Measurements from ENCODE around the gene INVS.
"Not testable (repeated sequence)": the region's sequence is repeated elsewhere in the genome, so short reads cannot be mapped to it uniquely, and the experiment has no call there.

INVS gene

GRCh38 chr9:100074093-100074492, 24.9 kb upstream of the INVS start:
- Histone ChIP-seq H3K79me2 (ENCODE audit: insufficient read depth, low read length) (peaks cover 51% of the 10 kb centered on the region), H3K9ac (ENCODE audit: low read depth, low read length) (no peak overlapping the region), H2AFZ (ENCODE audit: low read depth, low read length) (no peak overlapping the region), H4K20me1 (ENCODE audit: insufficient read depth, low read length) (peaks cover 4% of the 10 kb centered on the region; the same call in 1 of the 2 replicates), H3K36me3 (ENCODE audit: insufficient read depth, low read length) (no peaks in the 10 kb centered on the region), H3K27ac (ENCODE audit: low read length) (no peak overlapping the region), H3K9me3 (ENCODE audit: insufficient read depth, low read length, severe bottlenecking) (no peaks in the 10 kb centered on the region), H3K4me1 (ENCODE audit: insufficient read depth, low read length) (no peaks in the 10 kb centered on the region), H3K4me3 (ENCODE audit: low read depth in 1 of 2, low read length in 2 of 2) (no peak overlapping the region), H3K4me2 (ENCODE audit: insufficient read depth, low read length) (no peak overlapping the region), H3K27me3 (ENCODE audit: insufficient read depth, low read length, poor library complexity) (no peaks in the 10 kb centered on the region)
- TF ChIP-seq CTCF (IDR thresholded peaks at IDR 0.05; ENCODE audit: borderline replicate concordance, extremely low read depth, low read length, poor library complexity, severe bottlenecking) (no peak), EZH2 (IDR thresholded peaks at IDR 0.05; ENCODE audit: borderline replicate concordance, low read depth, low read length, severe bottlenecking) (no peak)
- no peak for DNase-seq
- no peak for ATAC-seq (ENCODE audit: insufficient read depth, low read depth)

GRCh38 chr9:100074989-100075388, 24.1 kb upstream of the INVS start:
- Histone ChIP-seq H3K4me2 (ENCODE audit: insufficient read depth, low read length) (no peak overlapping the region), H3K27ac (ENCODE audit: low read length) (no peak overlapping the region), H4K20me1 (ENCODE audit: insufficient read depth, low read length) (peaks cover 4% of the 10 kb centered on the region; the same call in 1 of the 2 replicates), H2AFZ (ENCODE audit: low read depth, low read length) (no peak overlapping the region), H3K4me3 (ENCODE audit: low read depth in 1 of 2, low read length in 2 of 2) (no peak overlapping the region), H3K79me2 (ENCODE audit: insufficient read depth, low read length) (peaks cover 56% of the 10 kb centered on the region), H3K36me3 (ENCODE audit: insufficient read depth, low read length) (no peaks in the 10 kb centered on the region), H3K9ac (ENCODE audit: low read depth, low read length) (no peak overlapping the region), H3K27me3 (ENCODE audit: insufficient read depth, low read length, poor library complexity) (no peaks in the 10 kb centered on the region), H3K4me1 (ENCODE audit: insufficient read depth, low read length) (no peaks in the 10 kb centered on the region), H3K9me3 (ENCODE audit: insufficient read depth, low read length, severe bottlenecking) (no peaks in the 10 kb centered on the region)
- no peak for DNase-seq
- TF ChIP-seq CTCF (IDR thresholded peaks at IDR 0.05; ENCODE audit: borderline replicate concordance, extremely low read depth, low read length, poor library complexity, severe bottlenecking) = no peak
- no peak for TF ChIP-seq EZH2 (IDR thresholded peaks at IDR 0.05; ENCODE audit: borderline replicate concordance, low read depth, low read length, severe bottlenecking)
- no peak for ATAC-seq (ENCODE audit: insufficient read depth, low read depth)

DNA sequence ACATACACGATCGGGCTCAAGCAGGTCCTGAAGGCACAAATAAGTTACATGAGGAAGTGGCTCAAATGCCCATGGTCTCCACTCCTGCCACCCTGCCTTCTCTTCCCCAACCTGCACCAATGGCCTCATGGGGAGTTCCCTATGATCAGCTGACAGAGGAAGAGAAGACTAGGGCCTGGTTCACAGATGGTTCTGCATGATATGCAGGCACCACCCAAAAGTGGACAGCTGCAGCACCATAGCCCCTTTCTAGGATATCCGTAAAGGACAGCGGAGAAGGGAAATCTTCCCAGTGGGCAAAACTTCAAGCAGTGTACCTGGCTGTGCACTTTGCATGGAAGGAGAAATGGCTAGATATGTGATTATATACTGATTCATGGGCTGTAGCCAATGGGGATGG, 22.8 kb upstream of the INVS start:
- not testable (repeated sequence) for H2AFZ ChIP-seq (ENCODE audit: low read depth, low read length); H3K27me3 ChIP-seq (ENCODE audit: insufficient read depth, low read length, poor library complexity); H3K36me3 ChIP-seq (ENCODE audit: insufficient read depth, low read length); ATAC-seq (ENCODE audit: insufficient read depth, low read depth); H3K27ac ChIP-seq (ENCODE audit: low read length); DNase-seq; H3K4me1 ChIP-seq (ENCODE audit: insufficient read depth, low read length); H3K4me3 ChIP-seq (ENCODE audit: low read depth in 1 of 2, low read length in 2 of 2); H3K4me2 ChIP-seq (ENCODE audit: insufficient read depth, low read length); H3K9me3 ChIP-seq (ENCODE audit: insufficient read depth, low read length, severe bottlenecking); H3K9ac ChIP-seq (ENCODE audit: low read depth, low read length)
- peaks cover 60% of the 10 kb centered on the region for H3K79me2 ChIP-seq (ENCODE audit: insufficient read depth, low read length)
- peaks cover 11% of the 10 kb centered on the region; the same call in 1 of the 2 replicates for H4K20me1 ChIP-seq (ENCODE audit: insufficient read depth, low read length)

DNA sequence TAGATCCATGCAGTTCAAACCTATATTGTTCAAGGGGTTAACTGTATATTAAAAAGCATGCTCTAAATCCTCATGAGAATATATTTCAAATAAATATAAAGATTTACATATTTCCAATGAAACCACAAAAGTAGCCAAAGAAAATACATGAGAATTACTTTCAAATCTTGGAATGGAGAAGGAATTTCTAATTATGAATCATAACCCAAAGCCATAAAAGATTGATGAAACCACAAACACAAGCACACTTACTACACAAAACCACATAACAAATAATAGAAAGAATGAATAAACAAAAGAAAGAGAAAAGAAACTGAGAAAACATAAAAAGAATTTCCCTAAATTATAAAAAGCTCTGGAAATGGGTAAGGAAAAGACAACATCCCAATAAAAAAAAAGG, 16.3 kb upstream of the INVS start:
- H2AFZ ChIP-seq (ENCODE audit: low read depth, low read length) = no peak overlapping the region
- TF ChIP-seq EZH2 (IDR thresholded peaks at IDR 0.05; ENCODE audit: borderline replicate concordance, low read depth, low read length, severe bottlenecking) = no peak
- TF ChIP-seq CTCF (IDR thresholded peaks at IDR 0.05; ENCODE audit: borderline replicate concordance, extremely low read depth, low read length, poor library complexity, severe bottlenecking) = no peak
- H3K27me3 ChIP-seq (ENCODE audit: insufficient read depth, low read length, poor library complexity) = no peaks in the 10 kb centered on the region
- no peak overlapping the region for H3K4me2 ChIP-seq (ENCODE audit: insufficient read depth, low read length)
- no peak for DNase-seq
- peaks cover 80% of the 10 kb centered on the region for H3K79me2 ChIP-seq (ENCODE audit: insufficient read depth, low read length)
- no peaks in the 10 kb centered on the region for H3K9me3 ChIP-seq (ENCODE audit: insufficient read depth, low read length, severe bottlenecking)
- ATAC-seq (ENCODE audit: insufficient read depth, low read depth) = no peak
- no peak overlapping the region for H3K9ac ChIP-seq (ENCODE audit: low read depth, low read length)
- H4K20me1 ChIP-seq (ENCODE audit: insufficient read depth, low read length) = peaks cover 16% of the 10 kb centered on the region; the same call in 1 of the 2 replicates
- no peaks in the 10 kb centered on the region for H3K36me3 ChIP-seq (ENCODE audit: insufficient read depth, low read length)
- H3K27ac ChIP-seq (ENCODE audit: low read length) = no peak overlapping the region
- no peaks in the 10 kb centered on the region for H3K4me1 ChIP-seq (ENCODE audit: insufficient read depth, low read length)
- no peak overlapping the region for H3K4me3 ChIP-seq (ENCODE audit: low read depth in 1 of 2, low read length in 2 of 2)
